Measurements from ENCODE around the gene SLC43A1.
A peak's percentile ranks its signal among the peaks of the same experiment; 100 is the strongest.

Gene SLC43A1

GRCh38 chr11:57482782-57483561, 32.5 kb downstream of the SLC43A1 start:
- Histone ChIP-seq H3K9ac (ENCODE audit: low read length) (no peak overlapping the region), H3K9me3 (ENCODE audit: insufficient read depth, low read depth, low read length) (no peaks in the 10 kb centered on the region), H3K4me1 (ENCODE audit: control insufficient read depth in 1 of 2, insufficient read depth in 2 of 2, low read length in 2 of 2) (peaks cover 0 to 7% of the 10 kb centered on the region in 2 experiments), H3K4me3 (ENCODE audit: low read depth, low read length) (peak overlapping the region; percentile 11), H4K91ac (ENCODE audit: low read depth, low read length) (no peak overlapping the region), H3K79me2 (ENCODE audit: control insufficient read depth, insufficient read depth, low read length, poor library complexity) (no peaks in the 10 kb centered on the region), H3K79me1 (ENCODE audit: low read length) (no peaks in the 10 kb centered on the region), H3K27ac (ENCODE audit: low read depth, low read length) (no peak overlapping the region), H2BK12ac (ENCODE audit: low read length) (no peak overlapping the region), H3K4ac (ENCODE audit: low read depth, low read length) (no peak overlapping the region), H2AFZ (ENCODE audit: insufficient read depth, low read length, poor library complexity) (peak overlapping the region; percentile 56), H3K18ac (ENCODE audit: low read length) (no peak overlapping the region), H2BK120ac (ENCODE audit: insufficient read depth, low read length, poor library complexity) (no peak overlapping the region), H4K12ac (ENCODE audit: low read depth, low read length) (no peak overlapping the region), H2AK5ac (ENCODE audit: low read length) (no peak overlapping the region), H4K8ac (ENCODE audit: low read depth, low read length) (no peak overlapping the region), H3K36me3 (ENCODE audit: control insufficient read depth in 1 of 2, insufficient read depth in 2 of 2, low read length in 2 of 2) (no peaks in the 10 kb centered on the region), H3K4me2 (ENCODE audit: low read length) (peak overlapping the region; percentile 58), H3K14ac (ENCODE audit: low read length) (peak overlapping the region; percentile 11), H3K23ac (ENCODE audit: low read length) (no peak overlapping the region), H2BK5ac (ENCODE audit: low read depth, low read length, poor library complexity) (no peak overlapping the region), H3K27me3 (ENCODE audit: insufficient read depth, low read length) (peaks cover 23% of the 10 kb centered on the region)
- peak in 1 of 2 donors; percentile 46 for DNase-seq
- no CpG with 5 or more reads among the region's 52 CpGs for WGBS (ENCODE audit: extremely low coverage, insufficient coverage, insufficient read length)

- Histone ChIP-seq H3K4me3 (ENCODE audit: low read depth, low read length) (no peak overlapping the region), H4K8ac (ENCODE audit: low read depth, low read length) (no peak overlapping the region), H3K9ac (ENCODE audit: low read length) (no peak overlapping the region), H3K4me2 (ENCODE audit: low read length) (peak overlapping the region; percentile 58), H3K23ac (ENCODE audit: low read length) (no peak overlapping the region), H4K91ac (ENCODE audit: low read depth, low read length) (no peak overlapping the region), H3K27ac (ENCODE audit: low read depth, low read length) (no peak overlapping the region), H3K27me3 (ENCODE audit: insufficient read depth, low read length) (peaks cover 27% of the 10 kb centered on the region), H2AFZ (ENCODE audit: insufficient read depth, low read length, poor library complexity) (no peak overlapping the region), H3K79me1 (ENCODE audit: low read length) (no peaks in the 10 kb centered on the region), H3K4ac (ENCODE audit: low read depth, low read length) (no peak overlapping the region), H4K12ac (ENCODE audit: low read depth, low read length) (no peak overlapping the region), H3K14ac (ENCODE audit: low read length) (no peak overlapping the region), H2BK5ac (ENCODE audit: low read depth, low read length, poor library complexity) (no peak overlapping the region), H2BK12ac (ENCODE audit: low read length) (no peak overlapping the region), H3K79me2 (ENCODE audit: control insufficient read depth, insufficient read depth, low read length, poor library complexity) (no peaks in the 10 kb centered on the region), H3K18ac (ENCODE audit: low read length) (no peak overlapping the region), H2AK5ac (ENCODE audit: low read length) (no peak overlapping the region), H3K4me1 (ENCODE audit: control insufficient read depth in 1 of 2, insufficient read depth in 2 of 2, low read length in 2 of 2) (peaks cover 0 to 7% of the 10 kb centered on the region in 2 experiments), H3K36me3 (ENCODE audit: control insufficient read depth in 1 of 2, insufficient read depth in 2 of 2, low read length in 2 of 2) (no peaks in the 10 kb centered on the region), H2BK120ac (ENCODE audit: insufficient read depth, low read length, poor library complexity) (no peak overlapping the region), H3K9me3 (ENCODE audit: insufficient read depth, low read depth, low read length) (no peaks in the 10 kb centered on the region)
- WGBS (ENCODE audit: extremely low coverage, insufficient coverage, insufficient read length) = no CpG with 5 or more reads among the region's 44 CpGs
- no peak for DNase-seq
These were observed 33.4 kb downstream of the SLC43A1 start for GRCh38 chr11:57481915-57482781.

- no peak overlapping the region for H4K12ac ChIP-seq (ENCODE audit: low read depth, low read length)
- no peak overlapping the region for H4K8ac ChIP-seq (ENCODE audit: low read depth, low read length)
- no peak overlapping the region for H4K91ac ChIP-seq (ENCODE audit: low read depth, low read length)
- H3K4me1 ChIP-seq (ENCODE audit: control insufficient read depth in 1 of 2, insufficient read depth in 2 of 2, low read length in 2 of 2) = peaks cover 3 to 11% of the 10 kb centered on the region in 2 experiments
- no peak overlapping the region for H3K23ac ChIP-seq (ENCODE audit: low read length)
- no peak overlapping the region for H3K4me2 ChIP-seq (ENCODE audit: low read length)
- no peak overlapping the region for H3K4ac ChIP-seq (ENCODE audit: low read depth, low read length)
- H3K36me3 ChIP-seq (ENCODE audit: control insufficient read depth in 1 of 2, insufficient read depth in 2 of 2, low read length in 2 of 2) = no peaks in the 10 kb centered on the region
- H2BK12ac ChIP-seq (ENCODE audit: low read length) = no peak overlapping the region
- no peak overlapping the region for H3K27ac ChIP-seq (ENCODE audit: low read depth, low read length)
- no peaks in the 10 kb centered on the region for H3K79me1 ChIP-seq (ENCODE audit: low read length)
- no peaks in the 10 kb centered on the region for H3K9me3 ChIP-seq (ENCODE audit: insufficient read depth, low read depth, low read length)
- H3K18ac ChIP-seq (ENCODE audit: low read length) = no peak overlapping the region
- no peak overlapping the region for H2BK5ac ChIP-seq (ENCODE audit: low read depth, low read length, poor library complexity)
- H3K27me3 ChIP-seq (ENCODE audit: insufficient read depth, low read length) = peaks cover 35% of the 10 kb centered on the region
- no peak overlapping the region for H2BK120ac ChIP-seq (ENCODE audit: insufficient read depth, low read length, poor library complexity)
- H2AFZ ChIP-seq (ENCODE audit: insufficient read depth, low read length, poor library complexity) = no peak overlapping the region
- H2AK5ac ChIP-seq (ENCODE audit: low read length) = no peak overlapping the region
- H3K79me2 ChIP-seq (ENCODE audit: control insufficient read depth, insufficient read depth, low read length, poor library complexity) = no peaks in the 10 kb centered on the region
- no peak overlapping the region for H3K4me3 ChIP-seq (ENCODE audit: low read depth, low read length)
- DNase-seq = no peak
- no CpG with 5 or more reads among the region's 2 CpGs for WGBS (ENCODE audit: extremely low coverage, insufficient coverage, insufficient read length)
- H3K9ac ChIP-seq (ENCODE audit: low read length) = no peak overlapping the region
- no peak overlapping the region for H3K14ac ChIP-seq (ENCODE audit: low read length)
These were observed 34.2 kb downstream of the SLC43A1 start for GRCh38 chr11:57481315-57481714.

- peak; percentile 62 to 82 for DNase-seq
- Histone ChIP-seq H3K23ac (ENCODE audit: low read length) (no peak overlapping the region), H3K27me3 (ENCODE audit: insufficient read depth, low read length) (peaks cover 43% of the 10 kb centered on the region), H3K14ac (ENCODE audit: low read length) (no peak overlapping the region), H3K4me2 (ENCODE audit: low read length) (no peak overlapping the region), H2BK5ac (ENCODE audit: low read depth, low read length, poor library complexity) (no peak overlapping the region), H3K4me3 (ENCODE audit: low read depth, low read length) (no peak overlapping the region), H3K18ac (ENCODE audit: low read length) (no peak overlapping the region), H3K79me1 (ENCODE audit: low read length) (no peaks in the 10 kb centered on the region), H3K9me3 (ENCODE audit: insufficient read depth, low read depth, low read length) (peaks cover 3% of the 10 kb centered on the region), H2BK12ac (ENCODE audit: low read length) (no peak overlapping the region), H4K91ac (ENCODE audit: low read depth, low read length) (no peak overlapping the region), H4K12ac (ENCODE audit: low read depth, low read length) (no peak overlapping the region), H2BK120ac (ENCODE audit: insufficient read depth, low read length, poor library complexity) (no peak overlapping the region), H4K8ac (ENCODE audit: low read depth, low read length) (no peak overlapping the region), H3K4me1 (ENCODE audit: control insufficient read depth in 1 of 2, insufficient read depth in 2 of 2, low read length in 2 of 2) (peaks cover 6 to 15% of the 10 kb centered on the region in 2 experiments), H3K9ac (ENCODE audit: low read length) (no peak overlapping the region), H2AFZ (ENCODE audit: insufficient read depth, low read length, poor library complexity) (no peak overlapping the region), H3K27ac (ENCODE audit: low read depth, low read length) (no peak overlapping the region), H2AK5ac (ENCODE audit: low read length) (no peak overlapping the region), H3K4ac (ENCODE audit: low read depth, low read length) (no peak overlapping the region), H3K79me2 (ENCODE audit: control insufficient read depth, insufficient read depth, low read length, poor library complexity) (no peaks in the 10 kb centered on the region), H3K36me3 (ENCODE audit: control insufficient read depth in 1 of 2, insufficient read depth in 2 of 2, low read length in 2 of 2) (no peaks in the 10 kb centered on the region)
- no CpG with 5 or more reads among the region's 9 CpGs for WGBS (ENCODE audit: extremely low coverage, insufficient coverage, insufficient read length)
These were observed 34.9 kb downstream of the SLC43A1 start for GRCh38 chr11:57480409-57481137.
